ENCODE measurements around the gene MAN1C1. TPM values are rescaled to one million over a fixed set of nuclear protein-coding genes. Genes with fewer than 3 reads are reported as not detected.

Gene MAN1C1
- total and polyA plus RNA-seq, 2 donors (not counting 1 experiment from before 2014, with no cell fraction given) = 0.31 to 0.89 TPM

GRCh38 chr1:25623731-25624130, 7.1 kb downstream of the MAN1C1 start:
- Histone ChIP-seq H2AFZ (ENCODE audit: insufficient read depth, low read depth, low read length, poor library complexity, severe bottlenecking) (no peak overlapping the region), H3K4me3 (ENCODE audit: control extremely low read depth in 1 of 5, extremely low read depth in 1 of 5, insufficient read depth in 1 of 5, low read depth in 2 of 5, low read length in 4 of 5) (no peak overlapping the region), H3K36me3 (replicated peaks in 1 of 2; ENCODE audit: control extremely low read depth in 1 of 2, control insufficient read depth in 1 of 2, extremely low read depth in 1 of 2, insufficient read depth in 2 of 2, low read length in 1 of 2) (no peaks in the 10 kb centered on the region), H3K4me2 (replicated peaks; ENCODE audit: low read depth, low read length, poor library complexity, severe bottlenecking) (no peak overlapping the region), H3K79me2 (ENCODE audit: control insufficient read depth, insufficient read depth, low read length) (no peaks in the 10 kb centered on the region), H3K9me3 (ENCODE audit: control extremely low read depth in 1 of 3, control insufficient read depth in 2 of 3, insufficient read depth in 1 of 3, low read length in 2 of 3) (peaks cover 0 to 8% (median 1%) of the 10 kb centered on the region in 3 donors), H3K4me1 (ENCODE audit: control insufficient read depth in 2 of 2, insufficient read depth in 2 of 2, low read length in 2 of 2) (peaks cover 0 to 1% of the 10 kb centered on the region in 2 donors), H4K20me1 (ENCODE audit: control insufficient read depth, insufficient read depth, low read length, poor library complexity, severe bottlenecking) (no peaks in the 10 kb centered on the region), H3K9ac (ENCODE audit: low read length) (no peak overlapping the region), H3K27ac (ENCODE audit: low read length in 2 of 2) (no peak overlapping the region), H3K27me3 (replicated peaks in 1 of 4; ENCODE audit: control extremely low read depth in 1 of 4, control insufficient read depth in 3 of 4, insufficient read depth in 4 of 4, low read length in 3 of 4) (peaks cover 0 to 69% (median 38%) of the 10 kb centered on the region in 4 experiments)
- 69% methylated on average over 3 of the region's 4 CpGs for WGBS (ENCODE audit: insufficient coverage)
- peaks cover 82% of the 10 kb centered on the region for H3K27me3 Mint-ChIP-seq
- H3K4me3 Mint-ChIP-seq = no peak overlapping the region
- ATAC-seq (ENCODE audit: low read depth) (no peak), DNase-seq (no peak)
- H3K4me1 Mint-ChIP-seq = peaks cover 2% of the 10 kb centered on the region
- POLR2A ChIA-PET = no interaction called here
- no peak for TF ChIP-seq EZH2 (IDR thresholded peaks at IDR 0.05; ENCODE audit: borderline replicate concordance, insufficient read depth, low read depth, low read length, poor library complexity, severe bottlenecking)
- TF ChIP-seq, protein P1, sequence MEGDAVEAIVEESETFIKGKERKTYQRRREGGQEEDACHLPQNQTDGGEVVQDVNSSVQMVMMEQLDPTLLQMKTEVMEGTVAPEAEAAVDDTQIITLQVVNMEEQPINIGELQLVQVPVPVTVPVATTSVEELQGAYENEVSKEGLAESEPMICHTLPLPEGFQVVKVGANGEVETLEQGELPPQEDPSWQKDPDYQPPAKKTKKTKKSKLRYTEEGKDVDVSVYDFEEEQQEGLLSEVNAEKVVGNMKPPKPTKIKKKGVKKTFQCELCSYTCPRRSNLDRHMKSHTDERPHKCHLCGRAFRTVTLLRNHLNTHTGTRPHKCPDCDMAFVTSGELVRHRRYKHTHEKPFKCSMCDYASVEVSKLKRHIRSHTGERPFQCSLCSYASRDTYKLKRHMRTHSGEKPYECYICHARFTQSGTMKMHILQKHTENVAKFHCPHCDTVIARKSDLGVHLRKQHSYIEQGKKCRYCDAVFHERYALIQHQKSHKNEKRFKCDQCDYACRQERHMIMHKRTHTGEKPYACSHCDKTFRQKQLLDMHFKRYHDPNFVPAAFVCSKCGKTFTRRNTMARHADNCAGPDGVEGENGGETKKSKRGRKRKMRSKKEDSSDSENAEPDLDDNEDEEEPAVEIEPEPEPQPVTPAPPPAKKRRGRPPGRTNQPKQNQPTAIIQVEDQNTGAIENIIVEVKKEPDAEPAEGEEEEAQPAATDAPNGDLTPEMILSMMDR (IDR thresholded peaks at IDR 0.05) = no peak
- H3K9me3 Mint-ChIP-seq (ENCODE audit: insufficient read depth) = no peaks in the 10 kb centered on the region
- CTCF ChIA-PET = interaction anchor here (1.3 kb wide), 1 partner anchor 9 kb away, joined by 4 read pairs; no protein-coding TSS in a partner anchor
- intact Hi-C loops (cut with micrococcal nuclease) = no loop called here
- no peak overlapping the region for H3K27ac Mint-ChIP-seq

- no peak overlapping the region for H3K27ac Mint-ChIP-seq
- TF ChIP-seq EZH2 (IDR thresholded peaks at IDR 0.05; ENCODE audit: borderline replicate concordance, insufficient read depth, low read depth, low read length, poor library complexity, severe bottlenecking) = no peak
- TF ChIP-seq, protein P1 (IDR thresholded peaks at IDR 0.05) = no peak
- H3K4me2 ChIP-seq (replicated peaks; ENCODE audit: low read depth, low read length, poor library complexity, severe bottlenecking) = no peak overlapping the region
- no peak overlapping the region for H3K4me3 ChIP-seq (ENCODE audit: control extremely low read depth in 1 of 5, extremely low read depth in 1 of 5, insufficient read depth in 1 of 5, low read depth in 2 of 5, low read length in 4 of 5)
- H3K9me3 ChIP-seq (ENCODE audit: control extremely low read depth in 1 of 3, control insufficient read depth in 2 of 3, insufficient read depth in 1 of 3, low read length in 2 of 3) = peaks cover 0 to 8% (median 1%) of the 10 kb centered on the region in 3 donors
- peaks cover 4 to 5% of the 10 kb centered on the region in 2 donors for H3K4me1 ChIP-seq (ENCODE audit: control insufficient read depth in 2 of 2, insufficient read depth in 2 of 2, low read length in 2 of 2)
- H3K4me3 Mint-ChIP-seq = no peak overlapping the region
- H3K27ac ChIP-seq (ENCODE audit: low read length in 2 of 2) = no peak overlapping the region
- ATAC-seq (ENCODE audit: low read depth) (no peak), DNase-seq (no peak)
- peaks cover 82% of the 10 kb centered on the region for H3K27me3 Mint-ChIP-seq
- peaks cover 5% of the 10 kb centered on the region for H3K4me1 Mint-ChIP-seq
- H4K20me1 ChIP-seq (ENCODE audit: control insufficient read depth, insufficient read depth, low read length, poor library complexity, severe bottlenecking) = no peaks in the 10 kb centered on the region
- POLR2A ChIA-PET = no interaction called here
- H3K9ac ChIP-seq (ENCODE audit: low read length) = no peak overlapping the region
- WGBS (ENCODE audit: insufficient coverage) = 50% methylated on average over 1 of the region's 3 CpGs
- no peak overlapping the region for H2AFZ ChIP-seq (ENCODE audit: insufficient read depth, low read depth, low read length, poor library complexity, severe bottlenecking)
- H3K27me3 ChIP-seq (replicated peaks in 1 of 4; ENCODE audit: control extremely low read depth in 1 of 4, control insufficient read depth in 3 of 4, insufficient read depth in 4 of 4, low read length in 3 of 4) = peaks cover 0 to 66% (median 36%) of the 10 kb centered on the region in 4 experiments
- H3K9me3 Mint-ChIP-seq (ENCODE audit: insufficient read depth) = no peaks in the 10 kb centered on the region
- H3K79me2 ChIP-seq (ENCODE audit: control insufficient read depth, insufficient read depth, low read length) = no peaks in the 10 kb centered on the region
- CTCF ChIA-PET = interaction anchor here (1.3 kb wide), 1 partner anchor 8 kb away, joined by 4 read pairs; no protein-coding TSS in a partner anchor
- intact Hi-C loops (cut with micrococcal nuclease) = no loop called here
- no peaks in the 10 kb centered on the region for H3K36me3 ChIP-seq (replicated peaks in 1 of 2; ENCODE audit: control extremely low read depth in 1 of 2, control insufficient read depth in 1 of 2, extremely low read depth in 1 of 2, insufficient read depth in 2 of 2, low read length in 1 of 2)
These were observed 7.6 kb downstream of the MAN1C1 start for GRCh38 chr1:25624156-25624555.
